Activated CD4-positive, alpha-beta T cell treated with anti-CD3 and anti-CD28 coated beads, Interleukin-2, amount 10 ng/mL, durations not matched to agents 7 days and 5 days (primary cell): ENCODE results near the gene COQ6. TPM values are rescaled to one million over a fixed set of nuclear protein-coding genes. Genes with fewer than 3 reads are reported as not detected.
"Not testable (repeated sequence)": the region's sequence is repeated elsewhere in the genome, so short reads cannot be mapped to it uniquely, and the experiment has no call there.

Experiments used
- CTCF ChIA-PET: fragments of 350-600 bp; sonication (Branson Sonifier 250); formaldehyde crosslinking; loops from one replicate; lab custom pipeline; 2021; ENCODE audit warnings: antibody characterized with exemption; lab: Charles Lee
- POLR2A ChIA-PET: fragments of 350-600 bp; sonication (Branson Sonifier 250); formaldehyde crosslinking; loops from one replicate; lab custom pipeline; 2021; ENCODE audit warnings: antibody characterized with exemption; lab: Charles Lee
- DNase-seq: peaks from one replicate; pipeline ENCODE4 v3.0.0-alpha.2; 2020
- H3K27ac Mint-ChIP-seq: one replicate; pipeline ENCODE4 v1.8.0; 2021; ENCODE audit warnings: mild to moderate bottlenecking, moderate library complexity, mixed read lengths
- H3K27me3 Mint-ChIP-seq: one replicate; pipeline ENCODE4 v1.8.0; 2021; ENCODE audit warnings: mixed read lengths
- H3K36me3 Mint-ChIP-seq: one replicate; pipeline ENCODE4 v1.8.0; 2021; ENCODE audit warnings: low read depth, mixed read lengths
- H3K4me1 Mint-ChIP-seq: one replicate; pipeline ENCODE4 v1.8.0; 2021; ENCODE audit warnings: mixed read lengths
- H3K4me3 Mint-ChIP-seq: one replicate; pipeline ENCODE4 v1.8.0; 2021; ENCODE audit warnings: mild to moderate bottlenecking, moderate library complexity, mixed read lengths
- H3K9me3 Mint-ChIP-seq: one replicate; pipeline ENCODE4 v1.8.0; 2021; ENCODE audit warnings: mixed read lengths
- total RNA-seq, 2 experiments: library from RNA; stranded (reverse); gene quantifications; one replicate each; pipeline ENCODE4 v1.2.3, GENCODE V29; 2021

COQ6 gene
- total RNA-seq, 2 experiments from 2014 or later, result 18.9 TPM

DNA sequence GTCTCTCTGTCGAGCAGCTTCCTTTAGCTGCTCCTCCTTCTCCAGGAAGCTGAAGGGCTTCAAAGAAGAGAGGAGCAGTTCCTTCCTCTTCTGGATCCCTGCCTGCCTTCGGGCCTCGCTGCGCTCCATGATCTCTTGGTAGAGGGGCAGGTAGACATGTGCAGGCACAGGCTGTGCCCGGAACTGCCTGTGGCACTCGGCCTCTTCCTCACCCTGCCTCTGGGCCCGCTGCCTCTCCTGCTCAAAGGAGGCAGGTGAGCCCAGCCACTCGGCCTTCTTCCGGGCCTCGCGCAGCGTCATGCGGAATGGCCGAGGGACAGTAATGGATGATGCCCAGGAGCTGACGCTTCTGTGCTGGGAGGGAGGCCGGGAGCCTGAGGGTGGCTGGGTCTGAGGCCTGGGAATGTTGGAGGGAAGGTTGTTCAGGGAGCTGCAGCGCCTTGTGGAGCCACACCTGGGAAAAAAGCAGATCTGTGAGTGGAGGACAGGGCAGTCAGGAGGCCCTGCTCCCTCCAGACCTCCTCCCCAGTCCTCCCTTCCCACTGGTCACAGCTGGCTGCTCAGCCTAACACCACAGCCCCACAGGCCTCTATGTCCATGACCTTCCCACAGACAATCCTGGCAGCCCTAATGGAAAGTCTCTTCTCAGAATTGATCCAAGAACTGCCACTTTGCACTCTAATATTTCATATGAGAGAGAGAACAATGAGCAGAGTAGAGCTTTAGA is 5.5 kb upstream of the COQ6 start:
- Mint-ChIP-seq H3K27me3 (no peaks in the 10 kb centered on the region), H3K9me3 (no peaks in the 10 kb centered on the region), H3K36me3 (no peaks in the 10 kb centered on the region), H3K4me1 (peaks cover 19% of the 10 kb centered on the region), H3K4me3 (no peak overlapping the region), H3K27ac (no peak overlapping the region)
- ChIA-PET POLR2A (no interaction called here), CTCF (interaction anchor here (1.0 kb wide), 1 partner anchor 9 kb away, joined by 3 read pairs; no protein-coding TSS in a partner anchor)
- no peak for DNase-seq

DNA sequence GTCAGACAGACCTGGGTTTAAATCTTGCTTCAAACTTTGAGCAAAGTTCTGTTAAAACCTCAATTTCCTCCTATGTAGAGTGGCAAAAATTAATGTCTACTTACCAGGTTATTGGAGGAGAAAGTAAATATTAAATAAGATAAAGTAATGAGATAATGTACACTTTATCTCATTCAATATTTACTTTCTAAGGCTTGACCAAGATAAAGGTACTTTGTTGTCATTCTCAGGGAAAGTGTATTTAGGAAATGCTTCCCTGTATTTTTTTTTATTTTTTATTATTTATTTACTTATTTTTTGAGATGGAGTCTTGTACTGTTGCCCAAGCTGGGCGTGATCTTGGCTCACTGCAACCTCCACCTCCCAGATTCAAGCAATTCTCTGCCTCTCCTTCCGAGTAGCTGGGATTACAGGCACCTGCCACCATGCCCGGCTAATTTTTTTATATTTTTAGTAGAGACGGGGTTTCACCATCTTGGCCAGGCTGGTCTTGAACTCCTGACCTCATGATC is 4.9 kb upstream of the COQ6 start:
- H3K9me3 Mint-ChIP-seq, result no peaks in the 10 kb centered on the region
- no peaks in the 10 kb centered on the region for H3K27me3 Mint-ChIP-seq
- CTCF ChIA-PET, result no interaction called here
- DNase-seq, result no peak
- no peaks in the 10 kb centered on the region for H3K36me3 Mint-ChIP-seq
- POLR2A ChIA-PET, result interaction anchor here (0.6 kb wide), 1 partner anchor 134 kb away, joined by 5 read pairs; no protein-coding TSS in a partner anchor
- peaks cover 24% of the 10 kb centered on the region for H3K4me1 Mint-ChIP-seq
- no peak overlapping the region for H3K27ac Mint-ChIP-seq
- H3K4me3 Mint-ChIP-seq, result no peak overlapping the region

DNA sequence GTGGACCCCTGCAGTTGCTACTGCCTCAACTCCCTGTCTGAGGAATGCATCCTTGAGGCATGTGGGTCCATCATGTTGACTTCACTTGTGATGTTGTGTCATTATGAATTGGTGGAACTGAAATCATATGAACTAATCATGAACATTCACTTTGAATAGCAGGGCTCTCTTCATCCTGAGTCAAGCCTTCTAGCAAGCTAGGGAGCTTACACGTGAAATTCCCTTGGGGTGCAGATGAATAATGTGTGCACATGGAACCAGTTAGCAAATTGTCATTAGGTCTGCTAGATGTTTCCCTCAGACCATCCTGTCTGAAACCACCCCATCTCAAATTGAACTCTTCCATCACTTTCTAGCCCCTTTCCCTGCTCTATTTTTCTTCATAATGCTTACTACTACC is 3.6 kb downstream of the COQ6 start:
- H3K27me3 Mint-ChIP-seq, result no peaks in the 10 kb centered on the region
- H3K9me3 Mint-ChIP-seq, result no peaks in the 10 kb centered on the region
- ChIA-PET CTCF (interaction anchor here (1.2 to 1.6 kb wide), 2 partner anchors 9 to 226 kb away, joined by 3 to 6 read pairs; no protein-coding TSS in a partner anchor), POLR2A (no interaction called here)
- H3K27ac Mint-ChIP-seq, result no peak overlapping the region
- peaks cover 16% of the 10 kb centered on the region for H3K36me3 Mint-ChIP-seq
- no peak for DNase-seq
- H3K4me1 Mint-ChIP-seq, result peaks cover 23% of the 10 kb centered on the region
- no peak overlapping the region for H3K4me3 Mint-ChIP-seq

DNA sequence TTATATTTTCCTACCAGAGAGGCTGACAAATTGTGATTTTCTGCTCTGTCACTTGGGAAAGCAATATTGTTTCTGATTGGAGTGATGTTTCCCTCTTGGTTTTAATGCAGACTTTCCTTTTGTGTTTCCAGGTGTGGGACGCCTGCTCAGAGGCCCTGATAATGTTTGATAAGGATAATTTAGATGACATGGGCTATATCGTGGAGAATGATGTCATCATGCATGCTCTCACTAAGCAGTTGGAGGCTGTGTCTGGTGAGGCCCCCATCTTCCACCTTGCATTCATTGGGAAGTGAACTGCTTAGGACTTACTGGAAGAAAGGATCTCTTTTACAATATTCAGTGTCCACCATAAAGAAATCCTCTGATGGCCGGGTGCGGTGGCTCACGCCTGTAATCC is 5.6 kb downstream of the COQ6 start:
- DNase-seq, result no peak
- Mint-ChIP-seq H3K27ac (no peak overlapping the region), H3K4me3 (no peak overlapping the region), H3K9me3 (no peaks in the 10 kb centered on the region), H3K4me1 (peaks cover 14% of the 10 kb centered on the region), H3K36me3 (peaks cover 28% of the 10 kb centered on the region), H3K27me3 (no peaks in the 10 kb centered on the region)
- POLR2A ChIA-PET, result no interaction called here
- CTCF ChIA-PET, result interaction anchor here (0.7 kb wide), 1 partner anchor 402 kb away, joined by 3 read pairs; no protein-coding TSS in a partner anchor

DNA sequence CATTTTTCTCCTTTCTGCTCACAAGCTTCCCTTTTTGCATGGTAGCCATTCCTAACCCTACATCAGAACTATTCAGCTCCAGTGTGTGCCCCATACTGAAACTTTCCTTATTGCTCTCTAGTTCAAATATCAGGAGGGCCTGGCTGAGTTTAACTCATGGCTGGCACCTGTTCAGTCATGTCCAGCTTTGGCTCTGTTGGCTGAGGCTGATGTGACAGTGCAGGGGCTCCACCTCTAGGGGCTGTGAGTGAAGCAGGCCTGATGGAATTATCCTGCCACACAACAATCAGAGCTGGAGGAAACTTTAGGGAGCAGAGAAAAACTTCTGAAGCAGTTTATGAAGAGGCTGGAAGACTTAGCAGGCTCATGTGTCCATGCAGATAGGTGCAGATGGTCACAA is 8.5 kb downstream of the COQ6 start:
- Mint-ChIP-seq H3K27me3 (no peaks in the 10 kb centered on the region), H3K4me1 (no peaks in the 10 kb centered on the region), H3K36me3 (peaks cover 43% of the 10 kb centered on the region), H3K4me3 (no peak overlapping the region), H3K27ac (no peak overlapping the region), H3K9me3 (no peaks in the 10 kb centered on the region)
- no peak for DNase-seq
- ChIA-PET CTCF (interaction anchor here (0.9 to 1.7 kb wide), 3 partner anchors 8 to 31 kb away, joined by 3 to 8 read pairs (median 4); no protein-coding TSS in a partner anchor), POLR2A (no interaction called here)

DNA sequence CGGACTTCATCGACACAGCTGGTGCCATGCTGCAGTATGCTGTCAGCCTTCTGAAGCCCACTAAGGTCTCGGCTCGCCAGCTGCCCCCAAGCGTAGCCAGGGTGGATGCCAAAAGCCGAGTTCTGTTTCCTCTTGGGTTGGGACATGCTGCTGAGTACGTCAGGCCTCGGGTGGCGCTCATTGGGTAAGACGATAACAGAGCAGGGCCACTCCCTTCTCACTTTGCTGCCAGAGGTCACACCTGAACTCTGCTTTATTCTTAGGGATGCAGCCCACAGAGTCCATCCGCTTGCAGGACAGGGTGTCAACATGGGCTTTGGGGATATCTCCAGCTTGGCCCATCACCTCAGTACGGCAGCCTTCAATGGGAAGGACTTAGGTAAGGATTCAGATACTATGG is 11.1 kb downstream of the COQ6 start:
- Mint-ChIP-seq H3K4me1 (no peaks in the 10 kb centered on the region), H3K4me3 (no peak overlapping the region), H3K36me3 (peaks cover 41% of the 10 kb centered on the region), H3K9me3 (no peaks in the 10 kb centered on the region), H3K27me3 (no peaks in the 10 kb centered on the region), H3K27ac (no peak overlapping the region)
- no peak for DNase-seq
- POLR2A ChIA-PET, result no interaction called here
- CTCF ChIA-PET, result interaction anchor here (0.9 to 1.5 kb wide), 3 partner anchors 9 to 50 kb away, joined by 4 read pairs; no protein-coding TSS in a partner anchor

DNA sequence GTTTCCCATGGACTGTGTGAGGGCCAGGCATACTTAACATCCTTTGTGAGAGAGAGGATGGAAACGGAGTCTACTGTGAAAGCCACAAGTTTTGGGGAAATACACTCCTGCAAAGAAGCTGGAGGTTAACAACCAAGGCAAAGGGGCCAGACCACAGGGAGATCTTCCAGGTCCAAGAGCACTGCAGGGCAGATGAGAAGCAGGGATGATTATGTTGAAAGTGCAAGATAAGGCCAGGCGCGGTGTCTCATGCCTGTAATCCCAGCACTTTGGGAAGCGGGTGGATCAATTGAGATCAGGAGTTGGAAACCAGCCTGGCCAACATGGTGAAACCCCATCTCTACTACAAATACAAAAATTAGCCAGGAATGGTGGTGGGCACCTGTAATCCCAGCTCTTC is 15.1 kb downstream of the COQ6 start:
- Mint-ChIP-seq H3K27me3 (no peaks in the 10 kb centered on the region), H3K27ac (peak overlapping the region; percentile 38), H3K36me3 (peaks cover 37% of the 10 kb centered on the region), H3K4me3 (no peak overlapping the region), H3K4me1 (no peaks in the 10 kb centered on the region), H3K9me3 (no peaks in the 10 kb centered on the region)
- DNase-seq, result no peak
- CTCF ChIA-PET, result no interaction called here
- POLR2A ChIA-PET, result no interaction called here

DNA sequence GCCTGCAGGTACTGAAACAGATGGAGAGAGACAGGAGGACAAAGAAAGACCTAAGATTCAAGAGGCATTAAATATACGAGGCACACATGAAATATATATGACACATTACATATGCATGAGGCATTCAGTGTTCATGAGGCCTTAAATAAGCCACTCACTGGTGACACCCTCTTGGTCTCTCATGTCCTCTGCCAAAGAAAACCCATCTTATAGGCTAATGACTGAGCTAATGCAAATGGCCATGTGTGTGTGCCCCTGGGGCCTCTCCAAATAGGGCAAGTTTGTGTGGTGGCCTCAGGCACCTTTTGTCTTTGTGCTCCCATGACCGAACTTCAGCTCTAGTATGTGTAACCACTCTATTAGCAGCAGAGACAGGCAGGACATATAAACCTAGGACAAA is 18.8 kb downstream of the COQ6 start:
- no peak for DNase-seq
- Mint-ChIP-seq H3K36me3 (peaks cover 18% of the 10 kb centered on the region), H3K4me3 (no peak overlapping the region), H3K27ac (no peak overlapping the region), H3K27me3 (no peaks in the 10 kb centered on the region), H3K4me1 (no peaks in the 10 kb centered on the region), H3K9me3 (no peaks in the 10 kb centered on the region)
- POLR2A ChIA-PET, result no interaction called here
- CTCF ChIA-PET, result interaction anchor here (0.6 kb wide), 1 partner anchor 8 kb away, joined by 4 read pairs; no protein-coding TSS in a partner anchor

DNA sequence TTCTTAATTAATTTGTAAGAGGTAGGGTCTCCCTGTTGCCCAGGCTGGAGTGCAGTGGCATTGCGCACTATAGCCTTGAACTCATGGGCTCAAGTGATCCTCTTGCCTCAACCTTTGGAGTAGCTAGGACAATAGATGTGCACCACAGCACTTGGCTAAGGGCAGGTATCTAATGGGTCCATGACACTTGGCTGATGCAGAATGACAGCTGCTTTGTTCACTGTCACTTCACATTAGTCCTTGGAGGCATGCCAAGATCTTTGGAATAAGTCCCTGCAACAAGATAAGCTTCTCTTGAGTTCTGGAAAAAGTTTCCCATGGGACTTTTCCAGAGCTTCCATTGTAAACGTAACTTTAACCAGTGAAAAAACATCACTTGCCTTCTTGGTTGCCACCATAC is 23.4 kb downstream of the COQ6 start:
- no peaks in the 10 kb centered on the region for H3K9me3 Mint-ChIP-seq
- CTCF ChIA-PET, result interaction anchor here (1.4 to 1.8 kb wide), 2 partner anchors 12 to 15 kb away, joined by 4 read pairs; no protein-coding TSS in a partner anchor
- no peak overlapping the region for H3K27ac Mint-ChIP-seq
- POLR2A ChIA-PET, result no interaction called here
- no peak for DNase-seq
- H3K4me1 Mint-ChIP-seq, result no peaks in the 10 kb centered on the region
- no peak overlapping the region for H3K4me3 Mint-ChIP-seq
- H3K36me3 Mint-ChIP-seq, result peaks cover 14% of the 10 kb centered on the region
- H3K27me3 Mint-ChIP-seq, result no peaks in the 10 kb centered on the region

DNA sequence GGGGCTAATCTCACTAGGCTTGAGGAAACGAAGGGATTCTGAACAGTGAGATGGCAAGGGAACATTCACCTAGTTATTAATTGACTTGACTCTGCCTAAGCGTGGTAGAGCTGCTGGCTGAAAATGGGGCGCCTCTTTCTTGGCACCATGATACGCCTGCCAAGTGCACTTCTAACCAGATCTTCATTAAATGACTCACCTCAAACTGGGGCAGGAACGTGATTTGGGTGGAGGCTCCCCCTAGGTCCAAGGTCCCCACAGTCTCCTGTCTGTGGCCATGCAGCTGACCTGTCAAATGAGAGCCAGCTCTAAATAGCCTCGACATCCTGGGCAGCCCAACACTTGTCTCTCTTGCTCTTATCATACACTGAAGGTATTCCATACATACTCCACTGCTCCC is 26.0 kb downstream of the COQ6 start:
- Mint-ChIP-seq H3K4me1 (no peaks in the 10 kb centered on the region), H3K4me3 (no peak overlapping the region), H3K36me3 (peaks cover 11% of the 10 kb centered on the region), H3K27me3 (no peaks in the 10 kb centered on the region), H3K27ac (no peak overlapping the region), H3K9me3 (no peaks in the 10 kb centered on the region)
- ChIA-PET POLR2A (no interaction called here), CTCF (interaction anchor here (0.6 kb wide), 1 partner anchor 74 kb away, joined by 3 read pairs; no protein-coding TSS in a partner anchor)
- no peak for DNase-seq

DNA sequence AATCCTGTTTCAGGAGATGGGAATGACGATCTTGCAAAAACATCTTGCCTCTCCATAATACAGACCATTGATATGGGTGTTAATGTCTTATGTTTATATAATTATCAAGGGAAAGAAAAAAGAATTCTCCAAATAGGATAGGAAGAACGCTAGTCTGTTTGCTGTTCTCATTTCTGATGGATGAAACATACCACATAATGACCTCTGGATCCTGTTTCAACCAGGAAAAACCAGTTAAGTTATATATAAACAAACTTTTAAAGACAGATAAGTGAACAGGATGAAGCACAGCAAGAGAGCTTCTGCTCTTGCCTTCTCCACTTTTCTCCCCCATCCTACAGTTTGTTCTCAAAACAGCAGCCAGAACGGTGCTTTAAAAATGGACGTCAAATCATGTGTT is 27.8 kb downstream of the COQ6 start:
- CTCF ChIA-PET, result interaction anchor here (0.6 kb wide), 1 partner anchor 44 kb away, joined by 3 read pairs; no protein-coding TSS in a partner anchor
- H3K36me3 Mint-ChIP-seq, result peaks cover 7% of the 10 kb centered on the region
- POLR2A ChIA-PET, result interaction anchor here (0.7 kb wide), 1 partner anchor 177 kb away, joined by 13 read pairs; no protein-coding TSS in a partner anchor
- no peak overlapping the region for H3K4me3 Mint-ChIP-seq
- no peaks in the 10 kb centered on the region for H3K4me1 Mint-ChIP-seq
- no peaks in the 10 kb centered on the region for H3K27me3 Mint-ChIP-seq
- DNase-seq, result no peak
- no peak overlapping the region for H3K27ac Mint-ChIP-seq
- no peaks in the 10 kb centered on the region for H3K9me3 Mint-ChIP-seq

DNA sequence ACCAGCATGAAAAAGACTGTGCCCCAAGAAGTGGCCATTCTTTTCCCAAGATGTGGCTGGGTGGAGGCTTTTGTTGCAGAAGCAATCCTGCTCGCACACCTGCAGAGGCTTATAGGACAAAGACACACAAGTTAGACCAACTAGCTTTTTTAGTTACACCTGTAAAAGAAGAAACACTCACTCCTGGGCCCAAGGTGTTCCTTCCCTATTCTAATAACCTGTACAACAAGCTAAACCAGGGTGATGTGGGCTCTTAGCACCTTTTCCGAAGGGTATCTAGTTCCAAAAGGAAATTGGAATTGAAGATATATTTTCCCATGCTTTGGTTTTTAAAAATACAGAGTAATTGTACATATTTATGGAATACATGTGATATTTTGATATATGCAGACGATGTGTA is 38.0 kb downstream of the COQ6 start:
- no peaks in the 10 kb centered on the region for H3K27me3 Mint-ChIP-seq
- H3K27ac Mint-ChIP-seq, result no peak overlapping the region
- CTCF ChIA-PET, result no interaction called here
- POLR2A ChIA-PET, result no interaction called here
- no peak for DNase-seq
- no peaks in the 10 kb centered on the region for H3K9me3 Mint-ChIP-seq
- H3K4me3 Mint-ChIP-seq, result no peak overlapping the region
- H3K4me1 Mint-ChIP-seq, result no peaks in the 10 kb centered on the region
- peaks cover 20% of the 10 kb centered on the region for H3K36me3 Mint-ChIP-seq

DNA sequence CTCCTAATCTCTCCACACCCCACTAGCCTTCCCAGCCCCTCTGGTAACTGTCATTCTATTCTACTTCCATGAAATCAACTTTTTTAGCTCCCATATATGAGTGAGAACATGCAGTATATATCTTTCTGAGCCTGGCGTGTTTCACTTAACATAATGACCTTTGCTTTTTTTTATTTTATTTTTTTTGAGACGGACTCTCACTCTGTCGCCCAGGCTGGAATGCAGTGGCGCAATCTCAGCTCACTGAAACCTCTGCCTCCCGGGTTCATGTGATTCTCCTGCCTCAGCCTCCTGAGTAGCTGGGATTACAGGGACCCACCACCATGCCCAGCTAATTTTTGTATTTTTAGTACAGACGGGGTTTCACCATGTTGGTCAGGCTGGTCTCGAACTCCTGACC is 38.6 kb downstream of the COQ6 start:
- H3K36me3 Mint-ChIP-seq, result peaks cover 20% of the 10 kb centered on the region
- not testable (repeated sequence) for DNase-seq

More for the DNA sequence above, 38.6 kb downstream of the COQ6 start:
- H3K27me3 Mint-ChIP-seq, H3K4me3 Mint-ChIP-seq, POLR2A ChIA-PET, H3K4me1 Mint-ChIP-seq, H3K9me3 Mint-ChIP-seq, CTCF ChIA-PET, H3K27ac Mint-ChIP-seq: not testable (repeated sequence)
